HepG2 (cell line): ENCODE measurements around the gene PPARA. TPM values are rescaled to one million over a fixed set of nuclear protein-coding genes. Genes with fewer than 3 reads are reported as not detected.
A peak's percentile ranks its signal among the peaks of the same experiment; 100 is the strongest.

Source experiments
- ATAC-seq: fragments of 200-7000 bp; cut with Tn5 transposase; 3 replicates; pipeline ENCODE4 v1.9.1; 2020; ENCODE audit warnings: mild to moderate bottlenecking, moderate library complexity
- BruUV-seq: library from RNA; stranded (reverse); fragments of 400-500 nt; replicated peaks from 2 replicates; lab custom pipeline; 2021; lab: Mats Ljungman, UMichigan
- CTCF ChIA-PET: fragments of 300-600 bp; formaldehyde crosslinking; extraction: SDS; loops from one replicate; lab custom pipeline; 2021; ENCODE audit warnings: low total read pairs, inconsistent platforms, low intra/inter-chr PET ratio; lab: Yijun Ruan, JAX
- POLR2A ChIA-PET: fragments of 350-600 bp; sonication (Branson Sonifier 250); formaldehyde crosslinking; loops from one replicate; lab custom pipeline; 2020; ENCODE audit warnings: antibody characterized with exemption, inconsistent platforms; lab: Yijun Ruan, JAX
- DNase-seq: peaks from one replicate; pipeline ENCODE4 v3.0.0-alpha.2; 2015; ENCODE audit warnings: low spot score
- FAIRE-seq: peaks from 3 replicates; lab custom pipeline; 2011; peaks lifted over from hg19 to GRCh38; lab: Jason Lieb, UNC
- H2AFZ ChIP-seq: one replicate; pipeline ENCODE4 v1.6.1; 2011; ENCODE audit warnings: low read length, inconsistent platforms
- H3K27ac ChIP-seq: fragments of 300-600 bp; 3 replicates; pipeline ENCODE4 v1.8.0; 2011; ENCODE audit warnings: mixed run types, mild to moderate bottlenecking, mixed read lengths, low read length, inconsistent platforms; ENCODE audit not compliant: insufficient read depth; ENCODE audit errors: extremely low read length
- H3K27me3 ChIP-seq, 2 experiments: fragments of 200-600 bp in 1 of 2; 2 replicates in 1 of 2; 3 replicates in 1 of 2; pipeline versions ENCODE4 v1.6.0 to v1.8.0; 2011; ENCODE audit warnings: low read length in 2 of 2, mild to moderate bottlenecking in 2 of 2, moderate library complexity in 2 of 2, inconsistent platforms in 1 of 2; ENCODE audit not compliant: insufficient read depth in 2 of 2, control insufficient read depth in 1 of 2
- H3K36me3 ChIP-seq, 2 experiments: fragments of 200-600 bp in 1 of 2; replicated peaks in 1 of 2; 2 replicates in 1 of 2; 3 replicates in 1 of 2; pipeline versions ENCODE4 v1.5.1 to v1.8.0; 2011; ENCODE audit warnings: low read length in 2 of 2, inconsistent platforms in 1 of 2; ENCODE audit not compliant: insufficient read depth in 2 of 2, control insufficient read depth in 1 of 2
- H3K4me1 ChIP-seq: 2 replicates; pipeline ENCODE4 v1.5.1; 2012; ENCODE audit warnings: low read length, inconsistent platforms; ENCODE audit not compliant: insufficient read depth
- H3K4me2 ChIP-seq: 2 replicates; pipeline ENCODE4 v1.6.0; 2011; ENCODE audit warnings: low read depth, low read length, inconsistent platforms
- H3K4me3 ChIP-seq, 3 experiments: fragments of 200-600 bp in 1 of 3; sonication (generic), shearing (Covaris generic) in 1 of 3; replicated peaks in 1 of 3; 2 replicates each; pipeline ENCODE4 v1.5.1; 2011 to 2016; ENCODE audit warnings: low read length in 3 of 3, inconsistent platforms in 2 of 3, low read depth in 2 of 3, mild to moderate bottlenecking in 2 of 3, control low read depth in 1 of 3, mixed read lengths in 1 of 3; ENCODE audit not compliant: insufficient read depth in 1 of 3
- H3K79me2 ChIP-seq: one replicate; pipeline ENCODE4 v1.6.1; 2011; ENCODE audit warnings: low read length, inconsistent platforms; ENCODE audit not compliant: insufficient read depth
- H3K9ac ChIP-seq: 2 replicates; pipeline ENCODE4 v1.6.0; 2011; ENCODE audit warnings: mild to moderate bottlenecking, low read depth, low read length, inconsistent platforms; ENCODE audit not compliant: insufficient read depth
- H3K9me3 ChIP-seq: 2 replicates; pipeline ENCODE4 v1.5.1; 2012; ENCODE audit warnings: mild to moderate bottlenecking, low read length
- H4K20me1 ChIP-seq: 2 replicates; pipeline ENCODE4 v1.6.0; 2011; ENCODE audit warnings: inconsistent platforms, mild to moderate bottlenecking, low read length, moderate library complexity; ENCODE audit not compliant: insufficient read depth
- AGO2 ChIP-seq: fragments of 200-400 bp; formaldehyde crosslinking; optimal IDR thresholded peaks from 2 replicates; pipeline ENCODE3; 2017; ENCODE audit warnings: mild to moderate bottlenecking, low read depth, low read length, moderate library complexity
- KLF16 ChIP-seq, 2 experiments: sonication (generic) in 1 of 2; formaldehyde crosslinking in 1 of 2; IDR thresholded peaks; 2 replicates each; pipeline versions ENCODE4 v1.6.1 to v1.8.0; 2016 to 2023; ENCODE audit warnings: missing genetic modification reagents in 2 of 2, missing compliant biosample characterization in 1 of 2
- POLR2A ChIP-seq, 2 experiments: IDR thresholded peaks; 2 replicates each; pipeline ENCODE4 v1.6.1; 2011; ENCODE audit warnings: low read depth in 2 of 2, low read length in 2 of 2, mild to moderate bottlenecking in 1 of 2, moderate library complexity in 1 of 2; ENCODE audit not compliant: insufficient read depth in 1 of 2
- RBFOX2 ChIP-seq: fragments of 200-400 bp; formaldehyde crosslinking; IDR thresholded peaks from 2 replicates; pipeline ENCODE4 v1.6.1; 2017; ENCODE audit warnings: low read depth, mild to moderate bottlenecking, low read length
- TERF1 ChIP-seq: sonication (generic); formaldehyde crosslinking; IDR thresholded peaks from 2 replicates; pipeline ENCODE4 v1.8.0; 2022; ENCODE audit warnings: mild to moderate bottlenecking, missing genetic modification reagents, moderate library complexity
- ZBTB33 ChIP-seq: sonication (generic); formaldehyde crosslinking; IDR thresholded peaks from 2 replicates; pipeline ENCODE4 v1.4.0; 2020; ENCODE audit warnings: missing genetic modification reagents
- ZNF512 ChIP-seq: sonication (generic); formaldehyde crosslinking; IDR thresholded peaks from 2 replicates; pipeline ENCODE4 v1.4.0; 2020; ENCODE audit warnings: mild to moderate bottlenecking, missing genetic modification reagents
- ZNF550 ChIP-seq: sonication (generic); formaldehyde crosslinking; IDR thresholded peaks from 2 replicates; pipeline ENCODE4 v1.4.0; 2020; ENCODE audit warnings: mild to moderate bottlenecking, missing genetic modification reagents, borderline replicate concordance
- ZNF598 ChIP-seq: sonication (generic); formaldehyde crosslinking; IDR thresholded peaks from 2 replicates; pipeline ENCODE4 v1.5.1; 2020; ENCODE audit warnings: mild to moderate bottlenecking, missing genetic modification reagents, borderline replicate concordance
- WGBS: methylation state at CpG from one replicate; pipeline ENCODE4 v1.1.6; 2017; ENCODE audit warnings: low lambda C conversion rate; 5-methylcytosine and 5-hydroxymethylcytosine counted together
- in situ Hi-C: cut with HindIII; loops from 2 replicates; pipeline ENCODE4 v1.10.0; 2017; ENCODE audit warnings: low pct_unique_long_range_greater_than_20kb; ENCODE audit not compliant: extremely low pct_ligation_motif_present
- intact Hi-C: fragments of 100-400 bp; cut with micrococcal nuclease; formaldehyde crosslinking; loops from one replicate; pipeline ENCODE4 v1.10.0; 2022; ENCODE audit not compliant: unreplicated experiment
- polyA plus RNA-seq, 8 experiments: library from polyadenylated mRNA; depleted of rRNA in 3 of 8; stranded (reverse) in 7 of 8; unstranded in 1 of 8; fragments of >200 nt; fragmentation: Illumina TruSeq in 4 of 8; extraction: Trizol in 4 of 8; gene quantifications; 2 replicates each; pipeline versions ENCODE4 v1.2.1 to v1.2.3, GENCODE V29; 2011 to 2016; ENCODE audit warnings: low read depth in 4 of 8, missing spikeins in 1 of 8, mixed read lengths in 1 of 8; ENCODE audit not compliant: insufficient read depth in 1 of 8
- total RNA-seq, 5 experiments: library from RNA; depleted of rRNA; stranded (reverse); fragments of >200 nt; fragmentation: Illumina TruSeq; extraction: Trizol; gene quantifications; 2 replicates each; pipeline ENCODE4 v1.2.3, GENCODE V29; 2016; ENCODE audit warnings: low read depth in 1 of 5

PPARA gene
- total and polyA plus RNA-seq, 2 of the 13 experiments (the other 11 are each of a cell fraction or from before 2014, with no cell fraction given), result 18.2 to 24.7 TPM

- H3K9me3 ChIP-seq, result no peaks in the 10 kb centered on the region
- DNase-seq (no peak), FAIRE-seq (no peak), ATAC-seq (no peak)
- peaks cover 29 to 77% of the 10 kb centered on the region in 2 experiments for H3K36me3 ChIP-seq
- peaks cover 0 to 3% of the 10 kb centered on the region in 2 experiments; a peak in 1 of 5 replicates for H3K27me3 ChIP-seq
- no peak overlapping the region for H3K4me3 ChIP-seq
- intact Hi-C loops (no loop called here), in situ Hi-C loops (no loop called here)
- no TSS peak for BruUV-seq
- no peak overlapping the region for H2AFZ ChIP-seq
- H3K79me2 ChIP-seq, result peaks cover 27% of the 10 kb centered on the region
- CTCF ChIA-PET, result no interaction called here
- no peak overlapping the region for H3K27ac ChIP-seq
- 96% methylated on average over 8 of the region's 12 CpGs for WGBS
- no peak overlapping the region for H3K9ac ChIP-seq
- POLR2A ChIA-PET, result interaction anchor here (1.4 kb wide), 1 partner anchor 23 kb away, joined by 4 read pairs; the partner anchor contains the start of gene CDPF1
- peaks cover 32% of the 10 kb centered on the region for H4K20me1 ChIP-seq
- no peak overlapping the region for H3K4me2 ChIP-seq
- peak; percentile 28; the same call in 1 of the 2 replicates for TF ChIP-seq RBFOX2
- peak in 1 of 2 experiments; percentile 27; a peak in 1 of 4 replicates for TF ChIP-seq POLR2A (IDR thresholded peaks at IDR 0.05; ENCODE audit: insufficient read depth in 1 of 2, low read depth in 2 of 2, low read length in 2 of 2)
- no peak for TF ChIP-seq TERF1 (CRISPR knock-in tag)
- peak; percentile 77 for TF ChIP-seq AGO2
- peaks cover 19% of the 10 kb centered on the region for H3K4me1 ChIP-seq
These were observed 122.6 kb downstream of the PPARA start for GRCh38 chr22:46272762-46273431.

GRCh38 chr22:46273432-46274148 lies 123.3 kb downstream of the PPARA start:
- Histone ChIP-seq H3K4me3 (no peak overlapping the region), H4K20me1 (peaks cover 32% of the 10 kb centered on the region), H3K27ac (no peak overlapping the region), H2AFZ (no peak overlapping the region), H3K4me2 (no peak overlapping the region), H3K4me1 (peaks cover 19% of the 10 kb centered on the region), H3K36me3 (peaks cover 35 to 84% of the 10 kb centered on the region in 2 experiments), H3K27me3 (no peaks in the 10 kb centered on the region), H3K79me2 (peaks cover 21% of the 10 kb centered on the region), H3K9me3 (no peaks in the 10 kb centered on the region), H3K9ac (no peak overlapping the region)
- no peak for TF ChIP-seq ZNF512 (CRISPR knock-in tag)
- peak; percentile 55 for TF ChIP-seq RBFOX2
- TF ChIP-seq KLF16 (CRISPR knock-in tag; IDR thresholded peaks at IDR 0.05), result no peak
- TF ChIP-seq ZBTB33 (CRISPR knock-in tag), result 0 out of 2 replicates have a peak, but pooled peaks have one; percentile 9
- TF ChIP-seq ZNF598 (CRISPR knock-in tag), result no peak
- TF ChIP-seq ZNF550, result no peak
- FAIRE-seq, result no peak
- no TSS peak for BruUV-seq
- DNase-seq, result no peak
- POLR2A ChIA-PET, result interaction anchor here (0.8 to 1.4 kb wide), 2 partner anchors 23 to 72 kb away, joined by 4 to 7 read pairs; partner anchors contain the start of gene CDPF1
- in situ Hi-C loops, result no loop called here
- WGBS, result 91% methylated on average over 4 of the region's 12 CpGs
- CTCF ChIA-PET, result no interaction called here
- intact Hi-C loops, result no loop called here
- no peak for ATAC-seq
